Effector CD8-positive, alpha-beta T cell (primary cell): ENCODE measurements around the gene ELP2.

Source experiments
- DNase-seq: peaks from one replicate; lab custom pipeline; 2025; lab: John Stamatoyannopoulos, UW

Gene ELP2

GRCh38 chr18:36126668-36127067, 3.0 kb upstream of the ELP2 start:
- no peak for DNase-seq

- no peak for DNase-seq
Observed at GRCh38 chr18:36127836-36128529, 1.7 kb upstream of the ELP2 start.

DNA sequence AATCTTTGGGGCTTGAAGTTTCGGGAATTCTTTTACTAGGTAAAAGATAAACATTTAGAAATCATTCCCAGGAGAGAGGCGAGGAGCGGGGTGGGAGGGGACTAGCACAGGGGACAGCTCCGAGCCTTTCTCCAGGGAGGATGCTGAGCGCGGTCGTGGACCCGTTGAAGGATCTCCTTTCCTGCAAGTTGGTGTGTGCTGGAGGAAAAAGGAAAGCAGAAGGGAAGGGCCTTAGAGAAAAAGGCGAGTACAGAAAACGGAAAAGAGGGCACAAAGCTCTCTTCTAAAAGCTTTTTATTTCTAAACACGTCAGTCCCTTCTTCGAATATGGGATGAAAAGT, 1.2 kb upstream of the ELP2 start:
- DNase-seq, result no peak

GRCh38 chr18:36128907-36129299, 796 bp upstream of the ELP2 start:
- no peak for DNase-seq

- no peak for DNase-seq
Observed at GRCh38 chr18:36130039-36130831, 536 bp downstream of the ELP2 start.

DNA sequence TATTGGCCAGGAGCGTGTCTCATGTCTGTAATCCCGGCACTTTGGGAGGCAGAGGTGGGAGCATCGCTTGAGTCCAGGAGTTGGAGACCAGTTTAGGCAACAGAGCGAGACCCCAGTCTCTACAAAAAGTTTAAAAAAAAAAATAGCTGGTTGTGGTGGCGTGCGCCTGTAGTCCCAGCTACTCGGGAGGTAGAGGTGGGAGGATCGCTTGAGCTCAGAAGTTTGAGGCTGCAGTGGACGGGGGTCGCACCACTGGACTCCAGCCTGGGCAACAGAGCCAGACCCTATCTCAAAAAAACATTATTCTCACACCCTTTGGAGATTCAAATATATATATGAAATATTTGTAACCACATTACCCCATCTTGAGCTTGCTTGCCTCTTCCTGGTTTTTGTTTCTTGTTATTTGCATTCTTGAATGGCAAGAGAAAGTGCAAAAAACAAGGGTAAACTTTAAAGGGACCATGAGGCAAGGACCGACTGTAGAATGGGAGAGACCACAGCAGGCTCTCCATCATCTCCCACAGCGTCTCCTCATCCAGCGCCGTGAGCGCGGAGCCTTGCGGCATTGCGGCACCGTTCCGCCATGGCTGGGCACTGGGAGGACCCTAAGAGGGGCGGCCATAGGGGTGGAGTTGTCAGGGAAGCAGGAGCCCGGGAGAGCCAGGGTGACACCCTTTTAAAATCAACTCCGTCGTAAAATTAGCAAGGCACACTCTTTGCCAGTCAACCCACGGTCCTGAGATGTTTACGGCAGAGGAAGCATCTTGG, 1.4 kb downstream of the ELP2 start:
- no peak for DNase-seq

GRCh38 chr18:36131692-36132483, 2.2 kb downstream of the ELP2 start:
- no peak for DNase-seq

- no peak for DNase-seq
Observed at GRCh38 chr18:36132756-36133155, 3.1 kb downstream of the ELP2 start.

GRCh38 chr18:36135264-36135663, 5.6 kb downstream of the ELP2 start:
- no peak for DNase-seq

GRCh38 chr18:36139245-36139644, 9.5 kb downstream of the ELP2 start:
- no peak for DNase-seq

DNA sequence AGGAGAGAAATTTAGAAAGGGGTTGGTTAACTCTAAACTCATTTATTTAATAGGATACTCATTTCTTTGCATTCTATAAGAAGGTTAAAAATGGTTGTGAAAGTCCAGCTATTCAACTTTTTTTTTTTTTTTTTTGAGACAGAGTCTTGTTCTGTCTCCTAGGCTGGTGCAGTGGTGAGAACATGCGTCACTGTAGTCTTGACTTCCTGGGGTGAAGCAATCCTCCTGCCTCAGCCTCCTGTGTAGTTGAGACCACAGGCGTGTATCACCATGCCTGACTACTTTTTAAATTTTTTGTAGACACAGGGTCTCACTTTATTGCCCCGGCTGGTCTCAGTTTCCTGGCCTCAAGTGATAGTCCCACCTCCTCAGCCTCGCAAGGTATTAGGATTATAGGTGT, 11.9 kb downstream of the ELP2 start:
- DNase-seq, result no peak

DNA sequence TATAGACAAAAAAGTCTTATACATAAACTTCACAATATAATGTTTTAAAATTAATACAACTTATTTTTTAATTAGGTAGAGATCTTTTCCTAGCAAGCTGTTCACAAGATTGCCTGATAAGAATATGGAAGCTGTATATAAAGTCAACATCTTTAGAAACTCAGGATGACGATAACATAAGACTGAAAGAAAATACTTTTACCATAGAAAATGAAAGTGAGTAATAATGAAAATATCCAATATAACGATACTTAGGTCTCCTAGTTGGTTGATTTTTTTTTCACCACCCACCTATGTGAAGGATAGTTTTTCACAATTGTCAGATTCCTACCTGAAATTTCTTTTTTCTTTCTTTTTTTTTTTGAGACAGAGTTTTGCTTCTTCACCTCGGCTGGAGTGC, 13.1 kb downstream of the ELP2 start:
- DNase-seq, result no peak

GRCh38 chr18:36143391-36143790, 13.7 kb downstream of the ELP2 start:
- no peak for DNase-seq

GRCh38 chr18:36149514-36150289, 20.0 kb downstream of the ELP2 start:
- DNase-seq, result no peak

- no peak for DNase-seq
Observed at GRCh38 chr18:36152781-36153180, 23.1 kb downstream of the ELP2 start.

- DNase-seq, result no peak
Observed at GRCh38 chr18:36153203-36153602, 23.5 kb downstream of the ELP2 start.

DNA sequence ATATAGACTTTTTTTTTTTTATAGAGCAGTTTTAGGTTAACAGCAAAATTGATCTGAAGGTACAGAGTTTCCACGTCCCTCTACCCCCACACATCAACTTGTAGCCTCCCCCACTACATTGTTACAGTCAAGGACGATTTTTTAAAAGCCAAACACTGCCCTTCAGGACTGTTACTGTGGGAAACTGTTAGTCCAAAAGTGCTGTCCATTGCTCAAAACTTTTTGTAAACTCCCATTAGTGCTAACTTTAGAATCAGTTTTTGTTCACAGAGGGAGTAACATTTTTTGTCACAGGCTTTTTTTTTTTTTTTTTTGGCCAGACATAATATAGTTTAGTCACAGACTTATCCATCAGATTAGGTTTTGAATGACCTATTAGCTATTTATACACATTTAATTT, 24.1 kb downstream of the ELP2 start:
- DNase-seq, result no peak

DNA sequence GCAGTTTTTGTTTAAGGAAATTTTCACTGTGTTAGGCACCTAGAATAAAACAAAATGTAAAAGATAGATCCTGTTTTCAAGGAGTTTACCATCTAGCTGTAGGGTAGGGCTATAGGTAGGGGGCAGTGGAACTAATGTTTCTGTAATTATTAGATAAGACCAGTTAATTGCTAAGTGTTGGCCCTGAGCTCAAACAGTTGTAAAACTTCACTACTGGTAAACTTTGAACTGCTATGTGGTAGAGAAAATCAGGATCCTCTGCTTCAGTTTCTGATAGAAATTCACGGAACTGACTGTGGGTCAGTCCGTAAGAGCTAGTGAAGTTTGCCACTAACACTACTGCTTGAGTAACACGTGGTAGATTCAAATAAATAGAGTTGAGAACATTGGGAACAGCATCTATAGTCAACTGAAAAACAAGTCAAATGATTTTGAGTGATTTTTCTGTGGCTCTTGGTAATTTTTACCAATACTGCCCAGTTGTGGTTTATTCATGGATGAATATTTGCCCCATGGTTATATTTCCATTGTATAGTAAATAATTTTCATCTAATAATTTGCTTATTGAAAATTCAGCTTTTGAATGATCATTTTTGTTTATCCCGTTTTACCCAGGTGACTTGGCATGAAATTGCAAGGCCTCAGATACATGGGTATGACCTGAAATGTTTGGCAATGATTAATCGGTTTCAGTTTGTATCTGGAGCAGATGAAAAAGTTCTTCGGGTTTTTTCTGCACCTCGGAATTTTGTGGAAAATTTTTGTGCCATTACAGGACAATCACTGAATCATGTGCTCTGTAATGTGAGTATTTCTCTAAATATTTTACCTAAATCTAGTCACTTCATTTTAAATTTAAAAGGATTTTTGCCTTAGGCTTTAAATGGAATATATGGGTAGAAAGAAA, 26.4 kb downstream of the ELP2 start:
- no peak for DNase-seq

DNA sequence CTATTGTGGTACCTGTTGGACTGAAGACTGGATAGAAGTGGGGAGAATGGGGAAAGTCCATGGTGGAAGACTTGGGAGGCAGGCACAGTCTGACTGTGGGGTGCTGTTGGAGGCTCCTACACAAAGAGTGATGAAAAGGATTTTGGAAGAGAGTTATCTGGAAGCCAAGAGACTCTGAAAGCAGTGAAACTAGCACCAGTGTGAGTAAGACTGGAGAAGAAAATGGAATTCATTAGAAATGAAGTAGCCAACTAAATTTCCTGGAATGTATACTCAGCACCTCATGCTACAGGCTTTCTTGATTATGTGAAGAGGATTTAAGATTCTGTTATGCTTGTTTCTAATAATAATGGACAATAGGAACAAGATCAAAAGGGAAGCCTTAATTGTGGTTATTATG, 27.7 kb downstream of the ELP2 start:
- DNase-seq, result no peak

DNA sequence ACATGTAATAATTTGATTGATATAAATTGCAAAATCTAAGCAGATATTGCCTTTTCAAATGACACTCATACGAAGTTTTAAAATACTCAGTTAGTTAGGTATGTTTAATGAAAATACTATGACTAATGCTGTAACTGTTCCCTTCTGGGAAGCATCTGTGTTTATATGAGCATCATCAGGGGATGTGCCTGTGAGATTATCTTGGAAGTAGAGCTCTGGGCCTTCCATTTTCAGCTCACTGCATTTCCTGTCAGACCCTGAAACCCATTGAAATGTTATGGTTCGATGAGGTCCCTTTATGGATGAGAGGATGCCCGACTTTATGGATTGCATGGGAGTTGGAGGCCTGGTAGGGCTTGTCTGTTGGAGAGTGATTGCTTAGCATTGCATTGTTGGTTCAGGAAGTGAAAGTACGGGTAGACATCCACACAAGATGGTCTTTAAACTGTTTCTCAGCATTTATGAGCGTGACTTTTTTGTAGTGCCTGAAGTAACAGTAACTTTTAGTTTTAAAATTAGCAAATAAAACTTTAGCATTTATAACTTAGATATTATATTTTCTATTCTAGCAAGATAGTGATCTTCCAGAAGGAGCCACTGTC, 28.7 kb downstream of the ELP2 start:
- no peak for DNase-seq
